DMS53 treated with DMSO at 0.1 percent for 48 hours (cell line): ENCODE results near the gene PLCB4.
"Not testable (repeated sequence)": the region's sequence is repeated elsewhere in the genome, so short reads cannot be mapped to it uniquely, and the experiment has no call there.

Experiments
- DNase-seq: peaks from one replicate; lab custom pipeline; 2025; ENCODE audit not compliant: unreplicated experiment; lab: John Stamatoyannopoulos, UW

Gene PLCB4

GRCh38 chr20:9353180-9353915, 284.5 kb downstream of the PLCB4 start:
- no peak for DNase-seq

GRCh38 chr20:9353916-9354276, 285.0 kb downstream of the PLCB4 start:
- no peak for DNase-seq

GRCh38 chr20:9354579-9354978, 285.7 kb downstream of the PLCB4 start:
- DNase-seq, result no peak

GRCh38 chr20:9358001-9358400, 289.1 kb downstream of the PLCB4 start:
- DNase-seq, result no peak

- DNase-seq, result peak; percentile 46
These were observed 290.8 kb downstream of the PLCB4 start for GRCh38 chr20:9359561-9360308.

GRCh38 chr20:9360431-9360830, 291.5 kb downstream of the PLCB4 start:
- no peak for DNase-seq

- DNase-seq, result peak; percentile 45
These were observed 294.8 kb downstream of the PLCB4 start for GRCh38 chr20:9363673-9364072.

- DNase-seq, result no peak
These were observed 298.4 kb downstream of the PLCB4 start for GRCh38 chr20:9367328-9367727.

- DNase-seq, result no peak
These were observed 298.9 kb downstream of the PLCB4 start for GRCh38 chr20:9367746-9368145.

GRCh38 chr20:9368893-9369292, 300.0 kb downstream of the PLCB4 start:
- no peak for DNase-seq

GRCh38 chr20:9369557-9369956, 300.7 kb downstream of the PLCB4 start:
- DNase-seq, result no peak

GRCh38 chr20:9374072-9374471, 305.2 kb downstream of the PLCB4 start:
- no peak for DNase-seq

- DNase-seq, result no peak
These were observed 305.6 kb downstream of the PLCB4 start for GRCh38 chr20:9374480-9374879.

- DNase-seq, result no peak
These were observed 306.4 kb downstream of the PLCB4 start for GRCh38 chr20:9375221-9375681.

GRCh38 chr20:9377007-9377406, 308.1 kb downstream of the PLCB4 start:
- DNase-seq, result no peak

GRCh38 chr20:9385345-9386310, 316.7 kb downstream of the PLCB4 start:
- DNase-seq, result not testable (repeated sequence)

GRCh38 chr20:9388160-9388812, 319.4 kb downstream of the PLCB4 start:
- DNase-seq, result no peak

- DNase-seq, result no peak
These were observed 319.9 kb downstream of the PLCB4 start for GRCh38 chr20:9388813-9389161.

GRCh38 chr20:9389346-9389745, 320.5 kb downstream of the PLCB4 start:
- DNase-seq, result no peak

- DNase-seq, result no peak
These were observed 321.6 kb downstream of the PLCB4 start for GRCh38 chr20:9390441-9390840.
